H1 (cell line): ENCODE results near the gene KIAA0319L. TPM values are rescaled to one million over a fixed set of nuclear protein-coding genes. Genes with fewer than 3 reads are reported as not detected.

Experiments
- ASH2L ChIP-seq: fragments of 200-600, 300-600 bp; sonication (generic); IDR thresholded peaks from one replicate; pipeline ENCODE4 v1.7.1; 2017; ENCODE audit warnings: low read length
- E2F6 ChIP-seq: IDR thresholded peaks from 2 replicates; pipeline ENCODE4 v1.6.1; 2012; ENCODE audit warnings: inconsistent platforms
- HDAC6 ChIP-seq: IDR thresholded peaks from one replicate; pipeline ENCODE4 v1.7.1; 2012; ENCODE audit warnings: low read depth, mild to moderate bottlenecking, inconsistent platforms, low read length, moderate library complexity
- polyA plus RNA-seq, 7 experiments: library from polyadenylated mRNA; depleted of rRNA in 3 of 7; stranded (reverse) in 5 of 7; unstranded in 2 of 7; fragments of >200 nt in 5 of 7; fragments of 200-250 nt in 2 of 7; gene quantifications; 1 replicate in 5 of 7; 2 replicates in 1 of 7; 4 replicates in 1 of 7; pipeline versions ENCODE4 v1.2.1 to v1.2.3, GENCODE V29; 2011 to 2013; ENCODE audit warnings: missing spikeins in 2 of 7, mixed read lengths in 2 of 7
- total RNA-seq: library from RNA; stranded (reverse); fragmentation: NEBNext Ultra II Directional; extraction: Animal tissue kit (Norgen Biotek cat#: 25700); gene quantifications from 2 replicates; pipeline ENCODE4 v1.2.1, GENCODE V29; 2021

The KIAA0319L gene
- total and polyA plus RNA-seq, 2 of the 8 experiments (the other 6 are each of a cell fraction or from before 2014, with no cell fraction given) = 40.1 to 55.7 TPM

- TF ChIP-seq E2F6 = no peak
- TF ChIP-seq HDAC6 = no peak
- TF ChIP-seq ASH2L = no peak
- TF ChIP-seq, all 59 proteins: peak for 0
These were observed 40.7 kb upstream of the KIAA0319L start (continued) for GRCh38 chr1:35597870-35598269.
